GM23338 (cell line): Measurements from ENCODE around the gene RAMP1.

ENCODE experiments used
- CTCF ChIP-seq, 2 experiments: fragments of 200-600 bp in 1 of 2; sonication (generic) in 1 of 2; conservative IDR thresholded peaks; 2 replicates each; pipeline versions ENCODE4 v1.5.1 to v1.6.1; 2016 to 2017; ENCODE audit warnings: antibody characterized with exemption in 2 of 2, low read depth in 2 of 2, mild to moderate bottlenecking in 2 of 2, moderate library complexity in 1 of 2
- EZH2 ChIP-seq: fragments of 200-600 bp; sonication (generic); IDR thresholded peaks from one replicate; pipeline ENCODE4 v1.8.0; 2017; ENCODE audit warnings: antibody characterized with exemption, mild to moderate bottlenecking, low read depth; ENCODE audit not compliant: unreplicated experiment

DNA sequence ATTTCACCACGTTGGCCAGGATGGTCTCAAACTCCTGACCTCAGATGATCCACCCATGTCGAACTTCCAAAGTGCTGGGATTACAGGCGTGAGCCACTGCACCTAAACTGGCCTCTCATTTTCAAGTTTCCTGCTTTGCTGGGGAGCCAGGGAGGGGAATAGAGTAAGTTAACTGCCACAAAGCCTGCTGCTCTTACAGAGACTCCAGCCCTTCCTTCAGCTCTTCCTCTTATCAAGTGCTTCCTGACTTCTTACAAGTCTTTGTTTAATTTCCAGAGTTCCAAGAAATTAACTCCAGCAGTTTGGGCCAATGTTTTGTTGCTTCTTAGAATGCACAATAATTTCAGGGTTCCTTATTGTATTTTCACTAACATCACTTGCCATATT, 83.1 kb downstream of the RAMP1 start:
- TF ChIP-seq CTCF (conservative IDR thresholded peaks at IDR 0.05; ENCODE audit: low read depth in 2 of 2) (no peak), EZH2 (no peak)
